Dendritic cell treated with granulocyte-macrophage colony-stimulating factor and Interleukin-4, amounts not matched to agents 40 ng/mL and 50 ng/mL, for 4 days (primary cell): ENCODE measurements around the gene CNTLN.
A peak's percentile ranks its signal among the peaks of the same experiment; 100 is the strongest.

Experiments
- H3K27ac Mint-ChIP-seq: one replicate; pipeline ENCODE4 v1.8.0; 2022; ENCODE audit warnings: mild to moderate bottlenecking, mixed read lengths
- H3K27me3 Mint-ChIP-seq: one replicate; pipeline ENCODE4 v1.8.0; 2022; ENCODE audit warnings: mild to moderate bottlenecking, mixed read lengths
- H3K36me3 Mint-ChIP-seq: one replicate; pipeline ENCODE4 v1.8.0; 2022; ENCODE audit warnings: low read depth, mixed read lengths
- H3K4me1 Mint-ChIP-seq: one replicate; pipeline ENCODE4 v1.8.0; 2022; ENCODE audit warnings: low read depth, mixed read lengths
- H3K4me3 Mint-ChIP-seq: one replicate; pipeline ENCODE4 v1.8.0; 2022; ENCODE audit warnings: mild to moderate bottlenecking, moderate library complexity, mixed read lengths
- H3K9me3 Mint-ChIP-seq: one replicate; pipeline ENCODE4 v1.8.0; 2022; ENCODE audit warnings: mixed read lengths
- intact Hi-C: fragments of 100-400 bp; cut with micrococcal nuclease; formaldehyde crosslinking; loops from one replicate; pipeline ENCODE4 v1.15.0; 2022

Gene CNTLN, protein sequence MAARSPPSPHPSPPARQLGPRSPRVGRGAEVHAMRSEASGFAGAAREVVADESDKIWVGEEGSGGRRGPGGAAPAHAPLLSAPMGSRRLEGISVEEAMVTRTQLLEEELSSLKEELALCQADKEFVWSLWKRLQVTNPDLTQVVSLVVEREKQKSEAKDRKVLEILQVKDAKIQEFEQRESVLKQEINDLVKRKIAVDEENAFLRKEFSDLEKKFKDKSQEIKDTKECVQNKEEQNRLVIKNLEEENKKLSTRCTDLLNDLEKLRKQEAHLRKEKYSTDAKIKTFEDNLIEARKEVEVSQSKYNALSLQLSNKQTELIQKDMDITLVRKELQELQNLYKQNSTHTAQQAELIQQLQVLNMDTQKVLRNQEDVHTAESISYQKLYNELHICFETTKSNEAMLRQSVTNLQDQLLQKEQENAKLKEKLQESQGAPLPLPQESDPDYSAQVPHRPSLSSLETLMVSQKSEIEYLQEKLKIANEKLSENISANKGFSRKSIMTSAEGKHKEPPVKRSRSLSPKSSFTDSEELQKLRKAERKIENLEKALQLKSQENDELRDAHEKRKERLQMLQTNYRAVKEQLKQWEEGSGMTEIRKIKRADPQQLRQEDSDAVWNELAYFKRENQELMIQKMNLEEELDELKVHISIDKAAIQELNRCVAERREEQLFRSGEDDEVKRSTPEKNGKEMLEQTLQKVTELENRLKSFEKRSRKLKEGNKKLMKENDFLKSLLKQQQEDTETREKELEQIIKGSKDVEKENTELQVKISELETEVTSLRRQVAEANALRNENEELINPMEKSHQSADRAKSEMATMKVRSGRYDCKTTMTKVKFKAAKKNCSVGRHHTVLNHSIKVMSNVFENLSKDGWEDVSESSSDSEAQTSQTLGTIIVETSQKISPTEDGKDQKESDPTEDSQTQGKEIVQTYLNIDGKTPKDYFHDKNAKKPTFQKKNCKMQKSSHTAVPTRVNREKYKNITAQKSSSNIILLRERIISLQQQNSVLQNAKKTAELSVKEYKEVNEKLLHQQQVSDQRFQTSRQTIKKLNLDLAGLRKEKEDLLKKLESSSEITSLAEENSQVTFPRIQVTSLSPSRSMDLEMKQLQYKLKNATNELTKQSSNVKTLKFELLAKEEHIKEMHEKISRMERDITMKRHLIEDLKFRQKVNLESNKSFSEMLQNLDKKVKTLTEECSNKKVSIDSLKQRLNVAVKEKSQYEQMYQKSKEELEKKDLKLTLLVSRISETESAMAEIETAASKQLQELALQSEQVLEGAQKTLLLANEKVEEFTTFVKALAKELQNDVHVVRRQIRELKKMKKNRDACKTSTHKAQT (N-terminal part only)

DNA sequence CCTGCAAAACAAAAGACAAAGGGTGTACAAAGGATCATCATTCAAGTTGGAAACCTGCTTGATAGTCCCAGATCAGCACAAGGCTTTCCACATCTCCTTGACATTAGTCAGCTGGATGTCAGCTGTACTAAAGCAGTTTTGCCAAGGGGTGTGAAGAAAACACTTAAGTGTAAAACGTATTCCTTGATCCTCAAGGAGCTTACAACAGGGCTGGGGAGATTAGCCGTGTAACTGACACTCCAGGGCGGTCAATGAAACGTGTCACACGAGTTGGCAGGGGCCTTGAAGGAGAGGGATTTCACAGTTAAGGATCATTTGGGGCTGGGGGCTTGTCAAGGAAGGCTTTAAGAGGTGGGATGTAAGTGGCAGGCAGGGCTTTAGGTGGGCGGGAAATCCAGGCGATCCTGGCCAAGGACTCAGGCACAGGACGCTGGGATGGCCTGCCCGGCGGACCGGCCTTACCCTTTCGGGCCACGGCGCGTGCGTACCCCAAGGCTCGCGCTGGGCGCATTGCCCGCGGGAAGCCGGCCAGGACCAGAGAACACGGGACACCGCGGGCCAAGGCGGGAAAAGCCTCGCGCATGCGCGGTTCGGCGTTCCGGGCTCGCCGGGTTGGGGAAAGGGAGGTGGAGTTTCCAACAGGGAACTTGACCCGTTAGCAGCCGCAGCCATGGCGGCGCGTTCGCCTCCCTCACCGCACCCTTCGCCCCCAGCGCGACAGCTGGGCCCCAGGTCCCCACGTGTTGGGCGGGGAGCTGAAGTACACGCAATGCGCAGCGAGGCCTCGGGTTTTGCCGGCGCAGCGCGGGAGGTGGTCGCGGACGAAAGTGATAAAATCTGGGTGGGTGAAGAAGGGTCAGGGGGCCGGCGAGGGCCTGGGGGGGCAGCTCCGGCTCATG lies at the start of gene CNTLN:
TSS of gene CNTLN (plus strand) at position 645 of the 899 bp plus-strand sequence. CDS start at position 671, 26 bp downstream.
- Mint-ChIP-seq H3K4me1 (peaks cover 31% of the 10 kb centered on the region), H3K36me3 (peaks cover 11% of the 10 kb centered on the region), H3K9me3 (no peaks in the 10 kb centered on the region), H3K27ac (peak within 1 kb of the TSS; percentile 98), H3K27me3 (no peaks in the 10 kb centered on the region), H3K4me3 (peak within 1 kb of the TSS; percentile 90)
- intact Hi-C loops = loop anchor here (5.0 kb wide), 1 partner anchor 108 kb away; no protein-coding TSS in a partner anchor

DNA sequence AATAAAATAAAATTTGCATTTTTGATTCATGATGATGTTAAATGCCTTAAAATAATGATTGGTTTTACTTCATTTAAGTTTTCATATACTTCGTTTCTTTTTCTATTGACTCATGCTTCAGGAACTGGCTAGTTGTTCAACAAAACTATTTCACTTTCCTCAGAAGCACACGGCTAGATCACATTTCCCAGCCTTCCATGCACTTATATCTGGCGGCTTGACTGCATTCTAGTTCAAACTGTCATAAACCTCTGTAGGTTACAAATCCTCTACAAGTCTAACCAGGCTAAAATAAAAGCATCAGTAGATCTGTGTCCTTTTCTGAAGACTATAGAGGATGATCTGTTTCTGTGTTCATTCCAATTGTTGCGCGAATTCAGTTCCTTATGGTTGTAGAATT lies 46.3 kb upstream of the CNTLN start:
- Mint-ChIP-seq H3K9me3 (no peaks in the 10 kb centered on the region), H3K4me3 (no peak overlapping the region), H3K27ac (no peak overlapping the region), H3K4me1 (no peaks in the 10 kb centered on the region), H3K27me3 (peaks cover 2% of the 10 kb centered on the region), H3K36me3 (no peaks in the 10 kb centered on the region)
- intact Hi-C loops = no loop called here

DNA sequence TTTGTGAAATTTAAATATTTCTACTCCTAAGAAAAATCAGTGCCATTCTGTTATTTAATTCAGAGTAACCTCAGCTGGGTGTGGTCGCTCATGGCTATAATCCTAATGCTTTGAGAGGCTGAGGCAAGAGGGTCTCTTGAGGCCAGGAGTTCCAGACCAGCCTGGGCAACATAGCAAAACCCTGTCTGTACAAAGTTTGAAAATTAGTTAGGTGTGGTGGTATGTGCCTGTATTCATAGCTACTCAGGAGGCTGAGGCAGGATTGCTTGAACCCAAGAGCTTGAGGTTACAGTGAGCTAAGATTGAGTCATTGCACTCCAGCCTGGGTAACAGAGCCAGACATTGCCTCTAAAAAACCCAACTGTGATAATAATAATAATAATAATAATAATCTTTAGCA lies 44.8 kb upstream of the CNTLN start:
- Mint-ChIP-seq H3K4me1 (no peaks in the 10 kb centered on the region), H3K36me3 (no peaks in the 10 kb centered on the region), H3K27me3 (peaks cover 3% of the 10 kb centered on the region), H3K27ac (no peak overlapping the region), H3K4me3 (no peak overlapping the region), H3K9me3 (no peaks in the 10 kb centered on the region)
- intact Hi-C loops = no loop called here

DNA sequence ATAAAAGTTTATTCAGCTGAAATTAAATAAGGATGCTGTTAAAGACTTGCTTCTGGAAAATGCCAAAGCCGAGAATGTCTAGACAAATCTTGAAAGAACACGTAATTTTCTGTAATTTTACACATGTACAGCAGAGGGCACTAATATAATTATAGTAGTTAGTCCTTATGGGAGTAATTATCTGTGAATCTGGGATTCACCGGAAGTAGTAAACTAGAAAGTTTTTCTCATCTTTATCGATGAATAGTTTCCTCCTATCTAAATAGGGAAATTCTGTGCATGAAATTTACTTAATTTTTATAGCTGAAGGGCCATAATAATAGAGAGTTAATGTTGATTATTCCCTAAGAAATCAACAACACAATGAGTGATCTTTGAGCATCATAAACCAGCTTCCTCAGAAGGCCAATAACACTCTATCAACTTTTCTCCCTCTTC lies 18.4 kb upstream of the CNTLN start:
- intact Hi-C loops = loop anchor here (1.0 kb wide), 1 partner anchor 347 kb away; no protein-coding TSS in a partner anchor
- Mint-ChIP-seq H3K36me3 (no peaks in the 10 kb centered on the region), H3K9me3 (no peaks in the 10 kb centered on the region), H3K4me1 (no peaks in the 10 kb centered on the region), H3K27me3 (no peaks in the 10 kb centered on the region), H3K4me3 (no peak overlapping the region), H3K27ac (no peak overlapping the region)

DNA sequence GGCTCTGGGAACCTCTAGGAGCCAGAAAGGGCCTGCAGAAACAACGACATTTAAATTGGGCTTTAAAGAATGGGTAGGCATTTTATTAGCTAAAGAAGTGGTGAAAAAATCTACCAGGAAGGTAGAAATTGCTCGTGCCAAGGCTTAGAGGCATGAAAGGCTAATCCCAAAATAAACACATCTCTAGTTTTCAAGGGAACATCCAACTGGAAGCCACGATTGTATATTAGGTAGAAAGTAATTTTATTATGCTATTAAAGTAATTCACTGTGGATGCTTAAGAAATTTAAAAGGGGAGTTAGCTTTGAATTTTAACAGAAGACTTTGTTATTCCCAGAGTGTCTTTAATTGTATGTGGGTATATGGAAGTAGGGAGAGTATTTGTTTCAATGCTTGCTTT lies 17.5 kb upstream of the CNTLN start:
- Mint-ChIP-seq H3K27ac (no peak overlapping the region), H3K36me3 (no peaks in the 10 kb centered on the region), H3K4me3 (no peak overlapping the region), H3K4me1 (no peaks in the 10 kb centered on the region), H3K27me3 (no peaks in the 10 kb centered on the region), H3K9me3 (no peaks in the 10 kb centered on the region)
- intact Hi-C loops = no loop called here

DNA sequence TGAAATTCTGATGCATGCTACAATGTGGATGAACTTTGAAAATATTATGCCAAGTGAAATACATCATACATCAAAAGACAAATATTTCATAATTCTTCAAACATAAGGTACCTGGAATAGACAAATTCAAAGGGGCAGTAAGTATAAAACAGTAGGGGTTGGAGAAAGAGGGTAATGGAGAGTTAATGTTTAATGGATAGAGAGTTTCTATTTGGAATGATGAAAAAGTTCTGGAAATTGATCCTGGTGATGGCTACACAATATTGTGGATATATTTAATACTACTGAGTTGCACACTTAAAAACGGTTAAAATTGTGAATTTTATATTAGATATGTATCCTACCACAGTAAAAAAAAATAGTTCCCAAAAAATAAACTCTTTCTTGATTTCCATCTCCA lies 14.6 kb upstream of the CNTLN start:
- no peaks in the 10 kb centered on the region for H3K9me3 Mint-ChIP-seq
- no peaks in the 10 kb centered on the region for H3K36me3 Mint-ChIP-seq
- intact Hi-C loops = no loop called here
- H3K4me3 Mint-ChIP-seq = no peak overlapping the region
- H3K27me3 Mint-ChIP-seq = no peaks in the 10 kb centered on the region
- H3K27ac Mint-ChIP-seq = no peak overlapping the region
- no peaks in the 10 kb centered on the region for H3K4me1 Mint-ChIP-seq

DNA sequence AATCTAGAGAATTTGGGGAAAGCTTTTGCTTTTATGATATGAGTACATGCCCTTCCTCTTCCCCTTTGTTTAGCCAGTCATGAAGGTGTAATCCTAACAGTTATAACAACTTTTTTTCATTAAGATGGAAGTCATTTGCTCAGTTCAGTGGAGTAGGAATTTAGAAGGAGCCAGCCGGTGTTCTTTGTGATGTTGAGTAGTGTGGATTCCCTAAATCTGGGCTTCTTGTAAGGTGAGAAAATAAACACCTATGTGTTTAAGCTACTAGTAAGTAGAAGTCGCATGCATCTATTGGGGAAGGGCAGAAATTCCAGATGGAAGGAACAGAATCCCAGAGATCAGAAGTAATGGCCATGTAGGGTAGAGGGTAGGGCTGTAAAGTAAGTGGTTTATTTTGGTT lies 13.6 kb upstream of the CNTLN start:
- Mint-ChIP-seq H3K36me3 (no peaks in the 10 kb centered on the region), H3K4me3 (no peak overlapping the region), H3K9me3 (no peaks in the 10 kb centered on the region), H3K27me3 (no peaks in the 10 kb centered on the region), H3K27ac (no peak overlapping the region), H3K4me1 (no peaks in the 10 kb centered on the region)
- intact Hi-C loops = no loop called here

DNA sequence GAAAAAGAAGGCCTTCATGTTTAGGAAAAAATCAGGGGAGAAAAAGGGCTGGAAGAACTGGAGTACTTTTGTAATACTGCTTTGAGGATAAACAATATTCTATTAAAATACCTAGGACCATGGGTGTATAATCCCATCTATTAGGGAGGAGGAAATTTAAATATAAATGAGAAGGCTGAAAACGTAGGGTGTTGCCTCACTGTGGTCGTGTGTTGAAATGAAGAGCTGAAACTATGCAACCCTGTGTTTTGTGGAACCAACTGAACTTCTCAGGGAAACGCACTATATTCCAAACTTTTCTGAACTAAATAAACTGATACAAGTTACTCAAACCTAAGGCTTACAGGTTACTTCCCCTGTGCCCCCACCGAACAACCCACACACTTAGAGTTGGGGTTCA lies 4.5 kb upstream of the CNTLN start:
- H3K36me3 Mint-ChIP-seq = peaks cover 7% of the 10 kb centered on the region
- no peak overlapping the region for H3K4me3 Mint-ChIP-seq
- H3K27ac Mint-ChIP-seq = no peak overlapping the region
- no peaks in the 10 kb centered on the region for H3K27me3 Mint-ChIP-seq
- intact Hi-C loops = no loop called here
- peaks cover 17% of the 10 kb centered on the region for H3K4me1 Mint-ChIP-seq
- no peaks in the 10 kb centered on the region for H3K9me3 Mint-ChIP-seq

DNA sequence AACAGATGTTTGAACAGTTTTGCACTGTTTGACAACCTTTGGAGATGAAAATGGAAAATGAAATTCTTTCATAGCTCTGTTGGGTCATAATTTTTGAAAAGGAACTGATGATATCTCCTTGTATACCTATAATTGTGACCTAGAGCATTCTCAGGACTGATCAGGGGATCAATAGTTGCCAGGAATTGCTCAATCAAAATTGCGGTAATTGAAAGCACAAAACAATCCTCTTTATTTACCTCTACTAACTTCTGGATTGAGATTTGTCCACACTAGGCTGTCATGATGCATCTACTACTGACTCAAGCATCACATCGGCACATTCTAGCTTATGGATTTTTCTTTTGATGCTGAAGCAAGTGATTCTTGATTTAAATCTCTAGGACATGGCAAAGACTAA lies 4.1 kb upstream of the CNTLN start:
- no peaks in the 10 kb centered on the region for H3K9me3 Mint-ChIP-seq
- H3K36me3 Mint-ChIP-seq = peaks cover 11% of the 10 kb centered on the region
- H3K27ac Mint-ChIP-seq = no peak overlapping the region
- H3K4me1 Mint-ChIP-seq = peaks cover 19% of the 10 kb centered on the region
- H3K27me3 Mint-ChIP-seq = no peaks in the 10 kb centered on the region
- H3K4me3 Mint-ChIP-seq = no peak overlapping the region
- intact Hi-C loops = no loop called here

DNA sequence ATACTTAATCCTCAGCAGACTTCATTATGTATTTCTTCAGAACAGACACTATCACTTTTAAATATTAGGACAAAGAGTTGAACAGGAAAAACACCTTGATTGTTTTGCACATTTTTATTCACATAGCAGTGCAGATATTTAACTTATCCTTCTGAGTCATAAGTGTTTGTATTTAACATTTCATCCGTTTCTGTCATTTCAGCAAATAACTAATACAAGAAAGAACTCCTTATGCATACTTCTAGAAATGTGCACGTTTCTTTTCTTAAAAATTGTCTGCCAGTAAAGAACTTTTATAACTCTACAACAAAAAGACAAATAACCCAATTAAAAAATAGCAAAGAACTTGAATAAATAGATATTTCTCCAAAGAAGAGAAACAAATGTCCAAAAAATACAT lies 3.3 kb upstream of the CNTLN start:
- Mint-ChIP-seq H3K4me3 (no peak overlapping the region), H3K27me3 (no peaks in the 10 kb centered on the region), H3K4me1 (peaks cover 27% of the 10 kb centered on the region), H3K9me3 (no peaks in the 10 kb centered on the region), H3K36me3 (peaks cover 11% of the 10 kb centered on the region), H3K27ac (no peak overlapping the region)
- intact Hi-C loops = no loop called here

DNA sequence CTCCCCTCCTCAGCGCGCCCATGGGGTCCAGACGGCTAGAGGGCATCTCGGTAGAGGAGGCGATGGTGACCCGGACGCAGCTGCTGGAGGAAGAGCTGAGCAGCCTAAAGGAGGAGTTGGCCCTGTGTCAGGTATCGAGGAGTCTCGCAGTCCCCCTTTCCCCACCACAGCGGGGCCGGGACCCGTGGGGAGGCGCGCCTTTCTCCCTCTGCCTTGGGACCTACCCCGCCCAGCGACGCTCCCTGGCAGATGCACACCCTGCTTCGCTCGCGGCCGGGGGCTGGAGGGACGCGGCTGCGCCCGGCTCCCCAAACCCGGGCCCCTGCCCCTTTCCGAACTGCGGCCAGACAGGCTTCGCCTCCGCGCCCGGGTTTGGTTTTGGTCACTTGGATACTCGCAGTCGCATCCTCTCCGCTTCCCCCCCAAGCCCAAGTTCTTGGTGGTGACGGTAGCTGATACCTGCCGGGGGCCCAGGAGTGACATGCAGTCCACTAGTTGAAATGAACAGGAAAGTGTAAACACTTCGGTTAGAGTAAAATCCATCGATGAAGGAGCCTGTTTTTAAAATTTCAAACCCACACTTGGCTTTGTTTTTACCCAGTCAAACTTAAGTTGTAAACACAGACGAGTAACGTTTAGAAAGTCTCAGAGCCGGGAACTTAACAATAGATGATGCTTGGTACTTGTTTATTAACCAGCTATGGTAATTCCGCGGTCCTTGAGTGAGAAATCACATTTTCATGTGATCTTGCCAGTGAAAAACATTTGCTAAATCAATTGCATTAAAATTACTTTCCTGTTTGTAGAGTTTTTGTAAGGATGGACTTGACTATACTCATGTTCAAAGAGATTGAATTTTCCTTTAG lies 688 bp downstream of the CNTLN start:
- no peaks in the 10 kb centered on the region for H3K9me3 Mint-ChIP-seq
- peak overlapping the region; percentile 90 for H3K4me3 Mint-ChIP-seq
- peaks cover 11% of the 10 kb centered on the region for H3K36me3 Mint-ChIP-seq
- intact Hi-C loops = loop anchor here (5.0 kb wide), 1 partner anchor 107 kb away; no protein-coding TSS in a partner anchor
- no peaks in the 10 kb centered on the region for H3K27me3 Mint-ChIP-seq
- peaks cover 24% of the 10 kb centered on the region for H3K4me1 Mint-ChIP-seq
- H3K27ac Mint-ChIP-seq = peak overlapping the region; percentile 98

DNA sequence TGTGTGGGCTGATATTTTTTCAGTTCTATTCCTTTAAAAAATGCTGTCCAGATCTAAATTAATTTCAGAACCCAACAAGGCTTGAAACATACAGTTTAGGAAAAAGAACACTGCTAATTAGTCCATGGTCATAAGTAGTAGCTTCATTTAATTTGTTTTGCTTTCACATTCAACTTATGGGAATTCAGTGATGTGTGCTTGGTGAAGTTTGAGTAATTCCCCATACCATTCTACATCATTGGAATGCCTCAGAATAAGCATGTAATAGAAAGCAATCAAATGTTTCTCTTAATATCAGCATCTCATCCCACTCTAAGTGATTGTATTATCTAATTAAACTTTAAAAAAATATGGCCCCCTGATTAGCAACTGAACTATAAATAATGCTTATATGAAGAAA lies 2.7 kb downstream of the CNTLN start:
- Mint-ChIP-seq H3K27ac (no peak overlapping the region), H3K9me3 (no peaks in the 10 kb centered on the region), H3K27me3 (no peaks in the 10 kb centered on the region), H3K4me3 (no peak overlapping the region), H3K36me3 (peaks cover 11% of the 10 kb centered on the region), H3K4me1 (peaks cover 31% of the 10 kb centered on the region)
- intact Hi-C loops = loop anchor here (5.0 kb wide), 1 partner anchor 105 kb away; no protein-coding TSS in a partner anchor
